HepG2 (cell line): ENCODE results near the gene PSMG3. TPM values are rescaled to one million over a fixed set of nuclear protein-coding genes. Genes with fewer than 3 reads are reported as not detected.
A peak's percentile ranks its signal among the peaks of the same experiment; 100 is the strongest.

ENCODE experiments used
- CSRNP2 ChIP-seq: sonication (generic); formaldehyde crosslinking; conservative IDR thresholded peaks from 2 replicates; pipeline ENCODE4 v1.8.0; 2022; ENCODE audit warnings: low read depth, missing genetic modification reagents
- PHB2 ChIP-seq: fragments of 450-650 bp; IDR thresholded peaks from 2 replicates; pipeline ENCODE4 v1.6.1; 2018; ENCODE audit not compliant: partially characterized antibody
- RARG ChIP-seq: sonication (generic); formaldehyde crosslinking; IDR thresholded peaks from 2 replicates; pipeline ENCODE4 v1.4.0; 2020; ENCODE audit warnings: low read depth, mild to moderate bottlenecking, missing genetic modification reagents
- TBX2 ChIP-seq: sonication (generic); formaldehyde crosslinking; IDR thresholded peaks from 2 replicates; pipeline ENCODE4 v1.5.0; 2020; ENCODE audit warnings: missing genetic modification reagents, mild to moderate bottlenecking, borderline replicate concordance
- TIGD3 ChIP-seq: sonication (generic); formaldehyde crosslinking; IDR thresholded peaks from 2 replicates; pipeline ENCODE4 v1.5.1; 2020; ENCODE audit warnings: mild to moderate bottlenecking, missing genetic modification reagents, borderline replicate concordance
- ZNF264 ChIP-seq: sonication (generic); formaldehyde crosslinking; IDR thresholded peaks from 2 replicates; pipeline ENCODE4 v1.4.0; 2020; ENCODE audit warnings: missing genetic modification reagents
- ZNF407 ChIP-seq: sonication (generic); formaldehyde crosslinking; IDR thresholded peaks from one replicate; pipeline ENCODE4 v1.5.1; 2020; ENCODE audit warnings: mild to moderate bottlenecking, missing genetic modification reagents; ENCODE audit errors: not compliant biosample characterization
- polyA plus RNA-seq, 8 experiments: library from polyadenylated mRNA; depleted of rRNA in 3 of 8; stranded (reverse) in 7 of 8; unstranded in 1 of 8; fragments of >200 nt; fragmentation: Illumina TruSeq in 4 of 8; extraction: Trizol in 4 of 8; gene quantifications; 2 replicates each; pipeline versions ENCODE4 v1.2.1 to v1.2.3, GENCODE V29; 2011 to 2016; ENCODE audit warnings: low read depth in 4 of 8, missing spikeins in 1 of 8, mixed read lengths in 1 of 8; ENCODE audit not compliant: insufficient read depth in 1 of 8
- total RNA-seq, 5 experiments: library from RNA; depleted of rRNA; stranded (reverse); fragments of >200 nt; fragmentation: Illumina TruSeq; extraction: Trizol; gene quantifications; 2 replicates each; pipeline ENCODE4 v1.2.3, GENCODE V29; 2016; ENCODE audit warnings: low read depth in 1 of 5
- TF ChIP-seq, protein P1 (sequence below): sonication (generic); formaldehyde crosslinking; IDR thresholded peaks from 2 replicates; pipeline ENCODE4 v1.4.0; 2020; ENCODE audit warnings: missing genetic modification reagents, borderline replicate concordance
- TF ChIP-seq, protein P2 (sequence below): sonication (generic); formaldehyde crosslinking; IDR thresholded peaks from 2 replicates; pipeline ENCODE4 v1.9.0; 2021; ENCODE audit warnings: missing genetic modification reagents, mild to moderate bottlenecking, borderline replicate concordance

Gene PSMG3
- total and polyA plus RNA-seq, 2 of the 13 experiments (the other 11 are each of a cell fraction or from before 2014, with no cell fraction given): 29.6 to 48.4 TPM

GRCh38 chr7:1555813-1556543 is 13.9 kb downstream of the PSMG3 start, which contains the start of gene TMEM184A (continued):
- peak; percentile 77 for TF ChIP-seq ZNF407 (CRISPR knock-in tag)
- TF ChIP-seq, protein P1, sequence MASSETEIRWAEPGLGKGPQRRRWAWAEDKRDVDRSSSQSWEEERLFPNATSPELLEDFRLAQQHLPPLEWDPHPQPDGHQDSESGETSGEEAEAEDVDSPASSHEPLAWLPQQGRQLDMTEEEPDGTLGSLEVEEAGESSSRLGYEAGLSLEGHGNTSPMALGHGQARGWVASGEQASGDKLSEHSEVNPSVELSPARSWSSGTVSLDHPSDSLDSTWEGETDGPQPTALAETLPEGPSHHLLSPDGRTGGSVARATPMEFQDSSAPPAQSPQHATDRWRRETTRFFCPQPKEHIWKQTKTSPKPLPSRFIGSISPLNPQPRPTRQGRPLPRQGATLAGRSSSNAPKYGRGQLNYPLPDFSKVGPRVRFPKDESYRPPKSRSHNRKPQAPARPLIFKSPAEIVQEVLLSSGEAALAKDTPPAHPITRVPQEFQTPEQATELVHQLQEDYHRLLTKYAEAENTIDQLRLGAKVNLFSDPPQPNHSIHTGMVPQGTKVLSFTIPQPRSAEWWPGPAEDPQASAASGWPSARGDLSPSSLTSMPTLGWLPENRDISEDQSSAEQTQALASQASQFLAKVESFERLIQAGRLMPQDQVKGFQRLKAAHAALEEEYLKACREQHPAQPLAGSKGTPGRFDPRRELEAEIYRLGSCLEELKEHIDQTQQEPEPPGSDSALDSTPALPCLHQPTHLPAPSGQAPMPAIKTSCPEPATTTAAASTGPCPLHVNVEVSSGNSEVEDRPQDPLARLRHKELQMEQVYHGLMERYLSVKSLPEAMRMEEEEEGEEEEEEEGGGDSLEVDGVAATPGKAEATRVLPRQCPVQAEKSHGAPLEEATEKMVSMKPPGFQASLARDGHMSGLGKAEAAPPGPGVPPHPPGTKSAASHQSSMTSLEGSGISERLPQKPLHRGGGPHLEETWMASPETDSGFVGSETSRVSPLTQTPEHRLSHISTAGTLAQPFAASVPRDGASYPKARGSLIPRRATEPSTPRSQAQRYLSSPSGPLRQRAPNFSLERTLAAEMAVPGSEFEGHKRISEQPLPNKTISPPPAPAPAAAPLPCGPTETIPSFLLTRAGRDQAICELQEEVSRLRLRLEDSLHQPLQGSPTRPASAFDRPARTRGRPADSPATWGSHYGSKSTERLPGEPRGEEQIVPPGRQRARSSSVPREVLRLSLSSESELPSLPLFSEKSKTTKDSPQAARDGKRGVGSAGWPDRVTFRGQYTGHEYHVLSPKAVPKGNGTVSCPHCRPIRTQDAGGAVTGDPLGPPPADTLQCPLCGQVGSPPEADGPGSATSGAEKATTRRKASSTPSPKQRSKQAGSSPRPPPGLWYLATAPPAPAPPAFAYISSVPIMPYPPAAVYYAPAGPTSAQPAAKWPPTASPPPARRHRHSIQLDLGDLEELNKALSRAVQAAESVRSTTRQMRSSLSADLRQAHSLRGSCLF: 0 out of 2 replicates have a peak, but pooled peaks have one; percentile 65
- TF ChIP-seq CSRNP2 (CRISPR knock-in tag): no peak
- TF ChIP-seq TBX2: peak; percentile 74
- no peak for TF ChIP-seq RARG (CRISPR knock-in tag)
- TF ChIP-seq PHB2: no peak
- TF ChIP-seq ZNF264: peak; percentile 87
- TF ChIP-seq, protein P2, sequence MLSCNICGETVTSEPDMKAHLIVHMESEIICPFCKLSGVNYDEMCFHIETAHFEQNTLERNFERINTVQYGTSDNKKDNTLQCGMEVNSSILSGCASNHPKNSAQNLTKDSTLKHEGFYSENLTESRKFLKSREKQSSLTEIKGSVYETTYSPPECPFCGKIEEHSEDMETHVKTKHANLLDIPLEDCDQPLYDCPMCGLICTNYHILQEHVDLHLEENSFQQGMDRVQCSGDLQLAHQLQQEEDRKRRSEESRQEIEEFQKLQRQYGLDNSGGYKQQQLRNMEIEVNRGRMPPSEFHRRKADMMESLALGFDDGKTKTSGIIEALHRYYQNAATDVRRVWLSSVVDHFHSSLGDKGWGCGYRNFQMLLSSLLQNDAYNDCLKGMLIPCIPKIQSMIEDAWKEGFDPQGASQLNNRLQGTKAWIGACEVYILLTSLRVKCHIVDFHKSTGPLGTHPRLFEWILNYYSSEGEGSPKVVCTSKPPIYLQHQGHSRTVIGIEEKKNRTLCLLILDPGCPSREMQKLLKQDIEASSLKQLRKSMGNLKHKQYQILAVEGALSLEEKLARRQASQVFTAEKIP (CRISPR knock-in tag): no peak
- TF ChIP-seq TIGD3: 0 out of 2 replicates have a peak, but pooled peaks have one; percentile 39
